ENCODE measurements around the gene KDM4B.
"Not testable (repeated sequence)": the region's sequence is repeated elsewhere in the genome, so short reads cannot be mapped to it uniquely, and the experiment has no call there.

Gene KDM4B

GRCh38 chr19:5154799-5155426, 186.0 kb downstream of the KDM4B start:
- DNase-seq, result no peak

- no peak for DNase-seq
Measured at GRCh38 chr19:5155586-5156210, 186.8 kb downstream of the KDM4B start.

GRCh38 chr19:5156231-5156986, 187.5 kb downstream of the KDM4B start:
- no peak for DNase-seq

- no peak for DNase-seq
Measured at GRCh38 chr19:5157186-5157585, 188.3 kb downstream of the KDM4B start.

GRCh38 chr19:5158549-5159134, 189.7 kb downstream of the KDM4B start:
- not testable (repeated sequence) for DNase-seq

- not testable (repeated sequence) for DNase-seq
Measured at GRCh38 chr19:5160158-5160795, 191.4 kb downstream of the KDM4B start.

GRCh38 chr19:5164845-5165696, 196.2 kb downstream of the KDM4B start:
- DNase-seq, result not testable (repeated sequence)

- no peak for DNase-seq
Measured at GRCh38 chr19:5165697-5166019, 196.7 kb downstream of the KDM4B start.

GRCh38 chr19:5166262-5166661, 197.3 kb downstream of the KDM4B start:
- DNase-seq, result no peak

- DNase-seq, result no peak
Measured at GRCh38 chr19:5170329-5170745, 201.4 kb downstream of the KDM4B start.

- no peak for DNase-seq
Measured at GRCh38 chr19:5171711-5172110, 202.8 kb downstream of the KDM4B start.

GRCh38 chr19:5172859-5173630, 204.1 kb downstream of the KDM4B start:
- DNase-seq, result no peak

- no peak for DNase-seq
Measured at GRCh38 chr19:5173993-5174392, 205.1 kb downstream of the KDM4B start.

GRCh38 chr19:5177745-5178450, 209.0 kb downstream of the KDM4B start:
- DNase-seq, result no peak

GRCh38 chr19:5178841-5179240, 209.9 kb downstream of the KDM4B start:
- DNase-seq, result no peak

- no peak for DNase-seq
Measured at GRCh38 chr19:5179256-5179655, 210.3 kb downstream of the KDM4B start.

GRCh38 chr19:5181329-5181728, 212.4 kb downstream of the KDM4B start:
- no peak for DNase-seq

- DNase-seq, result no peak
Measured at GRCh38 chr19:5182751-5183150, 213.8 kb downstream of the KDM4B start.

- DNase-seq, result no peak
Measured at GRCh38 chr19:5183616-5184015, 214.7 kb downstream of the KDM4B start.

GRCh38 chr19:5184930-5185329, 216.0 kb downstream of the KDM4B start:
- DNase-seq, result no peak

All from NCI-H1092 (cell line).